Renal pelvis (tissue), 12 donors: Measurements from ENCODE around the gene CPXCR1. TPM values are rescaled to one million over a fixed set of nuclear protein-coding genes. Genes with fewer than 3 reads are reported as not detected.
"Not testable (repeated sequence)": the region's sequence is repeated elsewhere in the genome, so short reads cannot be mapped to it uniquely, and the experiment has no call there.

ENCODE experiments used
- DNase-seq: peaks from one replicate; pipeline ENCODE4 v3.0.0-alpha.2; 2013
- long read RNA-seq, 16 experiments: transcript quantifications; one replicate each; lab custom pipeline, GENCODE V29; 2026
- polyA plus RNA-seq, 3 donors: library from polyadenylated mRNA; unstranded; fragments of 120-200 nt; gene quantifications; one replicate each; pipeline ENCODE4 v1.2.1, GENCODE V29; 2013; ENCODE audit not compliant: insufficient read length in 3 of 3

The CPXCR1 gene
- polyA plus RNA-seq = not detected
- long read RNA-seq, donor 1 = 0 reads
- long read RNA-seq, donor 2 = 0 reads
- long read RNA-seq, donor 3 = 0 reads
- long read RNA-seq, donor 4 = 0 reads
- long read RNA-seq, donor 5 = 0 reads
- long read RNA-seq, donor 6 = 0 reads
- long read RNA-seq, donor 7 = 0 reads
- long read RNA-seq, donor 8 = 0 reads
- long read RNA-seq, donor 9 = 0 reads
- long read RNA-seq, donor 10 = 0 reads
- long read RNA-seq, donor 11 = 0 reads
- long read RNA-seq, donor 12 = 0 reads
- long read RNA-seq, donor 13 = 0 reads
- long read RNA-seq, donor 14 = 0 reads
- long read RNA-seq, donor 15 = 0 reads
- long read RNA-seq, donor 16 = 0 reads

GRCh38 chrX:88746925-88747324 lies at the start of gene CPXCR1:
CPXCR1 (plus strand) TSS chrX:88747225; CDS start chrX:88753415, 6,190 bp downstream.
- DNase-seq = no peak

- DNase-seq = no peak
Observed at GRCh38 chrX:88735835-88736234, 11.2 kb upstream of the CPXCR1 start.

- not testable (repeated sequence) for DNase-seq
Observed at GRCh38 chrX:88746215-88746614, 810 bp upstream of the CPXCR1 start.

GRCh38 chrX:88752339-88752738 lies 5.3 kb downstream of the CPXCR1 start:
- DNase-seq = not testable (repeated sequence)

GRCh38 chrX:88789825-88790224 lies 42.8 kb downstream of the CPXCR1 start:
- DNase-seq = no peak
